Rectal smooth muscle tissue (tissue), 1 donor: ENCODE results near the gene LOXL1.
A peak's percentile ranks its signal among the peaks of the same experiment; 100 is the strongest.

Experiments
- H3K27ac ChIP-seq: one replicate; pipeline ENCODE4 v1.7.0; 2013; ENCODE audit warnings: low read depth, low read length, inconsistent platforms
- H3K27me3 ChIP-seq: one replicate; pipeline ENCODE4 v1.7.0; 2013; ENCODE audit warnings: low read length; ENCODE audit not compliant: control insufficient read depth, insufficient read depth
- H3K36me3 ChIP-seq: one replicate; pipeline ENCODE4 v1.7.0; 2013; ENCODE audit warnings: low read length; ENCODE audit not compliant: control insufficient read depth, insufficient read depth
- H3K4me1 ChIP-seq: one replicate; pipeline ENCODE4 v1.7.0; 2013; ENCODE audit warnings: low read length; ENCODE audit not compliant: control insufficient read depth, insufficient read depth
- H3K4me3 ChIP-seq: one replicate; pipeline ENCODE4 v1.7.0; 2013; ENCODE audit warnings: low read length
- H3K9ac ChIP-seq: one replicate; pipeline ENCODE4 v1.7.0; 2013; ENCODE audit warnings: low read length

Gene LOXL1

GRCh38 chr15:73994912-73995622, 68.8 kb downstream of the LOXL1 start:
- H3K36me3 ChIP-seq = peaks cover 6% of the 10 kb centered on the region
- peaks cover 26% of the 10 kb centered on the region for H3K4me1 ChIP-seq
- no peaks in the 10 kb centered on the region for H3K27me3 ChIP-seq
- peak overlapping the region; percentile 92 for H3K9ac ChIP-seq
- peak overlapping the region; percentile 96 for H3K27ac ChIP-seq
- H3K4me3 ChIP-seq = peak overlapping the region; percentile 99

- H3K27me3 ChIP-seq = no peaks in the 10 kb centered on the region
- peaks cover 22% of the 10 kb centered on the region for H3K4me1 ChIP-seq
These were observed 70.0 kb downstream of the LOXL1 start for GRCh38 chr15:73996267-73996666.

GRCh38 chr15:73996939-73997338, 70.7 kb downstream of the LOXL1 start:
- peak overlapping the region; percentile 47 for H3K4me3 ChIP-seq
- peaks cover 6% of the 10 kb centered on the region for H3K36me3 ChIP-seq
- peak overlapping the region; percentile 15 for H3K27ac ChIP-seq
- H3K9ac ChIP-seq = no peak overlapping the region
- H3K4me1 ChIP-seq = peaks cover 18% of the 10 kb centered on the region
- H3K27me3 ChIP-seq = no peaks in the 10 kb centered on the region

More at GRCh38 chr15:73996267-73996666, 70.0 kb downstream of the LOXL1 start:
- Histone ChIP-seq H3K36me3 (peaks cover 6% of the 10 kb centered on the region), H3K27ac (peak overlapping the region; percentile 15), H3K9ac (no peak overlapping the region), H3K4me3 (peak overlapping the region; percentile 99)

- no peak overlapping the region for H3K9ac ChIP-seq
- no peaks in the 10 kb centered on the region for H3K27me3 ChIP-seq
- H3K36me3 ChIP-seq = peaks cover 6% of the 10 kb centered on the region
- H3K4me3 ChIP-seq = no peak overlapping the region
- no peak overlapping the region for H3K27ac ChIP-seq
- peaks cover 15% of the 10 kb centered on the region for H3K4me1 ChIP-seq
These were observed 71.7 kb downstream of the LOXL1 start for GRCh38 chr15:73997986-73998385.
